PC-9 (cell line): ENCODE data around the gene SLC6A3.

ENCODE experiments used
- EZH2 ChIP-seq: fragments of 200-600 bp; sonication (generic); IDR thresholded peaks from 2 replicates; pipeline ENCODE4 v1.8.0; 2017; ENCODE audit warnings: antibody characterized with exemption, low read depth
- TF ChIP-seq, protein P1 (sequence below): fragments of 200-600 bp; sonication (generic); conservative IDR thresholded peaks from 2 replicates; pipeline ENCODE4 v1.6.1; 2017; ENCODE audit warnings: mixed run types, antibody characterized with exemption, mild to moderate bottlenecking, moderate library complexity

DNA sequence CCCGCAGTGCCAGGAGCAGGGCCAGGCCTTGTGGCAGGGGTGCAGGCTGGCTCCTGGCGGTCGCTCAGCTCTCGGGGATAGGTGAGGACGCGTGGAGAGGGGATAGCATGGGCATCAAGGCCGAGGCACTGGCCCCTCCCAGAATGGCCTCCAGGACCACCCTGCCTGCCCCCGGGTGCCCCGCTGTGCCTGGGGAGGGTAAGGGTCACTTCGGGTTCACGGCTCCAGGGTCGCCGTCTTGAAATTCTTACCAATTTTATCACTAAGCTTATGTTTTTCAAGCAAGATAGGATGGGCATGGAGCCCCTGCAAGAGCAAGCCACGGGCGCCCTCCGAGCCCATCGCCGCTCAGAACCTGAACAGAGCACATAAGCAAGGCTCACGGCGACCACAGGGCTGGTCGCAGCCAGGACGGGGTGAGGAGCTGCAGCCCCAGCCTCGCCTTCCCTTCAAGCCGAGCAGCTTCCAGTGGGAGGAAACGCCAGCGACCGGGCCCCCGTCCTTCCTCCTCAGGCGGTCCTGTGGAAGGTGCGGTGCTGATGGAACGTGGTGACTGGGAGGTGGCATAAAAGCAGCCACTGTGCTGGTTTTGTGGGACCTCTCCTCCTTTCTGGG is 86.1 kb downstream of the SLC6A3 start:
- TF ChIP-seq EZH2: no peak
- TF ChIP-seq, protein P1, sequence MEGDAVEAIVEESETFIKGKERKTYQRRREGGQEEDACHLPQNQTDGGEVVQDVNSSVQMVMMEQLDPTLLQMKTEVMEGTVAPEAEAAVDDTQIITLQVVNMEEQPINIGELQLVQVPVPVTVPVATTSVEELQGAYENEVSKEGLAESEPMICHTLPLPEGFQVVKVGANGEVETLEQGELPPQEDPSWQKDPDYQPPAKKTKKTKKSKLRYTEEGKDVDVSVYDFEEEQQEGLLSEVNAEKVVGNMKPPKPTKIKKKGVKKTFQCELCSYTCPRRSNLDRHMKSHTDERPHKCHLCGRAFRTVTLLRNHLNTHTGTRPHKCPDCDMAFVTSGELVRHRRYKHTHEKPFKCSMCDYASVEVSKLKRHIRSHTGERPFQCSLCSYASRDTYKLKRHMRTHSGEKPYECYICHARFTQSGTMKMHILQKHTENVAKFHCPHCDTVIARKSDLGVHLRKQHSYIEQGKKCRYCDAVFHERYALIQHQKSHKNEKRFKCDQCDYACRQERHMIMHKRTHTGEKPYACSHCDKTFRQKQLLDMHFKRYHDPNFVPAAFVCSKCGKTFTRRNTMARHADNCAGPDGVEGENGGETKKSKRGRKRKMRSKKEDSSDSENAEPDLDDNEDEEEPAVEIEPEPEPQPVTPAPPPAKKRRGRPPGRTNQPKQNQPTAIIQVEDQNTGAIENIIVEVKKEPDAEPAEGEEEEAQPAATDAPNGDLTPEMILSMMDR: no peak
